NB4 (cell line): ENCODE data around the gene DCHS2.

Experiments used
- POLR2A ChIP-seq: IDR thresholded peaks from 2 replicates; pipeline ENCODE4 v1.6.1; 2011; ENCODE audit warnings: mild to moderate bottlenecking; ENCODE audit not compliant: insufficient read length; ENCODE audit errors: extremely low read depth
- TF ChIP-seq, protein P1 (sequence below): IDR thresholded peaks from one replicate; pipeline ENCODE4 v1.5.1; 2012; ENCODE audit warnings: low read depth, low read length
- TF ChIP-seq, protein P2 (sequence below): IDR thresholded peaks from 2 replicates; pipeline ENCODE4 v1.6.1; 2011; ENCODE audit warnings: low read depth, low read length

DNA sequence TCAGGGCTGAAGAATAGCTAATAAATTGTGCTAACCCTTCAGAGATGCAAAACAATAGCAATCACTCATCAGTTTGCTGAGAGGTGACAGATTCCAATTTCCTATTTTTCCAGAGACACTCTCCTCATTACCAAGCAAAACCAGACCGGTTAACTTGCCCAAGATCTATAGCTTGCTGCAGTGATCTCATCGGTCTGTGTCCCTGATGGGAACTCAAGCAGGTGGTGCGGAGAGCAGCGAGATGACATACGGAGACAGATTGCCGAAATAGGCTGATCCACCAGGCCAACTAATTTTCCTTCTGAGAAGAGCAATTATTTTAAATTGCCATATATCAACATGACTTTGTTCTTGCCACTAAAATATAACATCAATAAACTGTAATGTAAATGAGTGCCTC lies 10.5 kb upstream of the DCHS2 start:
- TF ChIP-seq, protein P1, sequence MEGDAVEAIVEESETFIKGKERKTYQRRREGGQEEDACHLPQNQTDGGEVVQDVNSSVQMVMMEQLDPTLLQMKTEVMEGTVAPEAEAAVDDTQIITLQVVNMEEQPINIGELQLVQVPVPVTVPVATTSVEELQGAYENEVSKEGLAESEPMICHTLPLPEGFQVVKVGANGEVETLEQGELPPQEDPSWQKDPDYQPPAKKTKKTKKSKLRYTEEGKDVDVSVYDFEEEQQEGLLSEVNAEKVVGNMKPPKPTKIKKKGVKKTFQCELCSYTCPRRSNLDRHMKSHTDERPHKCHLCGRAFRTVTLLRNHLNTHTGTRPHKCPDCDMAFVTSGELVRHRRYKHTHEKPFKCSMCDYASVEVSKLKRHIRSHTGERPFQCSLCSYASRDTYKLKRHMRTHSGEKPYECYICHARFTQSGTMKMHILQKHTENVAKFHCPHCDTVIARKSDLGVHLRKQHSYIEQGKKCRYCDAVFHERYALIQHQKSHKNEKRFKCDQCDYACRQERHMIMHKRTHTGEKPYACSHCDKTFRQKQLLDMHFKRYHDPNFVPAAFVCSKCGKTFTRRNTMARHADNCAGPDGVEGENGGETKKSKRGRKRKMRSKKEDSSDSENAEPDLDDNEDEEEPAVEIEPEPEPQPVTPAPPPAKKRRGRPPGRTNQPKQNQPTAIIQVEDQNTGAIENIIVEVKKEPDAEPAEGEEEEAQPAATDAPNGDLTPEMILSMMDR: no peak
- no peak for TF ChIP-seq POLR2A
- TF ChIP-seq, protein P2, sequence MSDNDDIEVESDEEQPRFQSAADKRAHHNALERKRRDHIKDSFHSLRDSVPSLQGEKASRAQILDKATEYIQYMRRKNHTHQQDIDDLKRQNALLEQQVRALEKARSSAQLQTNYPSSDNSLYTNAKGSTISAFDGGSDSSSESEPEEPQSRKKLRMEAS: no peak
